Body of pancreas (tissue), 4 donors: Measurements from ENCODE around the gene LORICRIN. TPM values are rescaled to one million over a fixed set of nuclear protein-coding genes. Genes with fewer than 3 reads are reported as not detected.

Source experiments
- ATAC-seq: fragments of 150-250 bp; one replicate; pipeline ENCODE4 v1.9.1; 2016
- DNase-seq, 4 donors: peaks; one replicate each; pipeline ENCODE4 v3.0.0-alpha.2; 2019
- H3K27ac ChIP-seq, 4 donors: fragments of 200-600 bp; sonication (generic); 1 replicate in 3 of 4; 2 replicates in 1 of 4; pipeline versions ENCODE4 v1.5.1 to v1.6.1; 2016 to 2019; ENCODE audit warnings: mild to moderate bottlenecking in 1 of 4, mixed read lengths in 1 of 4, moderate library complexity in 1 of 4
- H3K27me3 ChIP-seq, 2 donors: fragments of 200-600 bp; sonication (generic); one replicate each; pipeline ENCODE4 v1.6.0; 2016; ENCODE audit warnings: mild to moderate bottlenecking in 1 of 2
- H3K36me3 ChIP-seq, 2 donors: fragments of 200-600 bp; sonication (generic); replicated peaks in 1 of 2; 2 replicates each; pipeline ENCODE4 v1.5.1; 2016; ENCODE audit warnings: low read depth in 2 of 2; ENCODE audit not compliant: insufficient read depth in 1 of 2
- H3K4me1 ChIP-seq: fragments of 200-600 bp; sonication (generic); one replicate; pipeline ENCODE4 v1.6.0; 2016
- H3K4me3 ChIP-seq, 2 donors: fragments of 200-600 bp; sonication (generic); 1 replicate in 1 of 2; 2 replicates in 1 of 2; pipeline ENCODE4 v1.5.1; 2016 to 2019
- H3K9me3 ChIP-seq, 3 donors: fragments of 200-600 bp; sonication (generic); 1 replicate in 2 of 3; 2 replicates in 1 of 3; pipeline ENCODE4 v1.5.1; 2016
- POLR2A ChIP-seq, 3 donors: fragments of 450-650 bp; IDR thresholded peaks; one replicate each; pipeline ENCODE4 v1.6.1; 2016; ENCODE audit warnings: antibody characterized with exemption in 3 of 3, mild to moderate bottlenecking in 2 of 3
- WGBS, 2 donors: methylation state at CpG; one replicate each; pipeline ENCODE4 v1.1.5; 2017; 5-methylcytosine and 5-hydroxymethylcytosine counted together
- intact Hi-C: fragments of 100-400 bp; cut with DNase I; formaldehyde crosslinking; loops from one replicate; pipeline ENCODE4 v1.15.1; 2023
- total RNA-seq, 2 donors: library from RNA; depleted of rRNA; stranded (reverse); fragments of >200 nt; gene quantifications; one replicate each; pipeline ENCODE4 v1.1.0, GENCODE V29; 2016
- TF ChIP-seq, protein P1 (sequence below), 7 experiments: fragments of 450-650 bp in 4 of 7; fragments of 200-600 bp in 3 of 7; sonication (generic) in 3 of 7; IDR thresholded peaks; one replicate each; pipeline ENCODE4 v1.5.1; 2016 to 2019; ENCODE audit warnings: antibody characterized with exemption in 7 of 7

Gene LORICRIN
- total RNA-seq, 2 donors from 2014 or later: not detected

DNA sequence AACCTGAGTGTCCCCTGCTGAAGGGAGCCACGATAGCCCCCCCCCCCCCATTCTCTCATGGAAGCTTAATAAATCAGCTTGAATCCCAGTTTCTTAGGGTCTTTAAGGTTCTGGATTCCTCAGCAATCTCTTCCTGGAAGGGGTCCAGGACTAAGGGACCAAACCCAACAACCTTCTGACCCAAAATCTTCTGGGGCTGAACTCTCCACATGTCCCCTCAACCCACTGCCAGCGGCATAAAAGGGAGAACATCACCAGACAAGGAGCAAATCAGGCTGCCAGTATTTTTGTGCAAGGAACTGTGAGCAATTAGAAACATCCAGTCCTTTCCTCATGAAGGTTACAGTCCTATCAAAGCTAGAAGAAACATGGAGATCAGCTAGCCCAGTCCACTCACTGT lies 12.7 kb upstream of the LORICRIN start:
- Histone ChIP-seq H3K4me1 (no peaks in the 10 kb centered on the region), H3K9me3 (no peaks in the 10 kb centered on the region), H3K27ac (no peak overlapping the region), H3K36me3 (no peaks in the 10 kb centered on the region), H3K27me3 (no peaks in the 10 kb centered on the region), H3K4me3 (no peak overlapping the region)
- 33 to 67% methylated on average over 2 of the region's 2 CpGs for WGBS, 2 donors
- DNase-seq (no peak), ATAC-seq (no peak)
- TF ChIP-seq POLR2A (IDR thresholded peaks at IDR 0.05): no peak
- TF ChIP-seq, protein P1, sequence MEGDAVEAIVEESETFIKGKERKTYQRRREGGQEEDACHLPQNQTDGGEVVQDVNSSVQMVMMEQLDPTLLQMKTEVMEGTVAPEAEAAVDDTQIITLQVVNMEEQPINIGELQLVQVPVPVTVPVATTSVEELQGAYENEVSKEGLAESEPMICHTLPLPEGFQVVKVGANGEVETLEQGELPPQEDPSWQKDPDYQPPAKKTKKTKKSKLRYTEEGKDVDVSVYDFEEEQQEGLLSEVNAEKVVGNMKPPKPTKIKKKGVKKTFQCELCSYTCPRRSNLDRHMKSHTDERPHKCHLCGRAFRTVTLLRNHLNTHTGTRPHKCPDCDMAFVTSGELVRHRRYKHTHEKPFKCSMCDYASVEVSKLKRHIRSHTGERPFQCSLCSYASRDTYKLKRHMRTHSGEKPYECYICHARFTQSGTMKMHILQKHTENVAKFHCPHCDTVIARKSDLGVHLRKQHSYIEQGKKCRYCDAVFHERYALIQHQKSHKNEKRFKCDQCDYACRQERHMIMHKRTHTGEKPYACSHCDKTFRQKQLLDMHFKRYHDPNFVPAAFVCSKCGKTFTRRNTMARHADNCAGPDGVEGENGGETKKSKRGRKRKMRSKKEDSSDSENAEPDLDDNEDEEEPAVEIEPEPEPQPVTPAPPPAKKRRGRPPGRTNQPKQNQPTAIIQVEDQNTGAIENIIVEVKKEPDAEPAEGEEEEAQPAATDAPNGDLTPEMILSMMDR (IDR thresholded peaks at IDR 0.05): no peak
- intact Hi-C loops: no loop called here

DNA sequence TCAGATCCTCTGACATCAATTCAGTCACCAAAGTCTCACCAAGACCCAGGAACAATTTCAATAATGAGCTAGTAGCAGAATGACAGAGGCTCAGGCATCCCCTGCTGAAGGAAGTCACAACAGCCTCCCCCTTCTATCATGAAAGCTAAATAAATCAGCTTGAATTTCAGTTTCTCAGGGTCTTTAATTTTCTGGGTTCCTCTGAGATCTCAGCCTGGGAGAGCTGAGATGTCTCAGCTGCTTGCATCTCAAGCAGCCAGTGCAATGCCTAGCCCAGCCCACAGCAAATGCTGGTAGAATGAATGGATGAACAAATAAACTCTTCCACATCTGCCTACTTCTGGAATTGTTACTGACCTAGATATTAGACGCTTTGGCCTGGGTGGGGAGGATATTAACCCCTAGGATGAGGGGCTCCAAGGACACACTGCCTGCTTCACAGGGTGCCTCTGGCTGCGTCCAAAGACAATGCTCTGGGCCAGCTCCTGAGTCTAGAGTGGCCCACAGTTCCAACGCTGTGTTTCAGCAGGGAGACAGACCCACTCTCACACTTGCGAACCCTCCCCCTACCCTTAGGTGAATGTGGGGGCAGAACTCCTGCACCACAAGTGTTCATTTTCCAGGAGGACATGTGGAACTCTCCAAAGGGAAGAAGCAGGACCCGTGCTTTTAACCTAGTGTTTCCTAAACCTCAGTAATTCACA lies 11.2 kb upstream of the LORICRIN start:
- TF ChIP-seq, protein P1 (IDR thresholded peaks at IDR 0.05): no peak
- TF ChIP-seq POLR2A (IDR thresholded peaks at IDR 0.05): no peak
- Histone ChIP-seq H3K9me3 (no peaks in the 10 kb centered on the region), H3K36me3 (no peaks in the 10 kb centered on the region), H3K27ac (no peak overlapping the region), H3K27me3 (no peaks in the 10 kb centered on the region), H3K4me3 (no peak overlapping the region), H3K4me1 (no peaks in the 10 kb centered on the region)
- intact Hi-C loops: no loop called here
- 55 to 56% methylated on average over 5 of the region's 5 CpGs for WGBS, 2 donors
- DNase-seq (no peak), ATAC-seq (no peak)

DNA sequence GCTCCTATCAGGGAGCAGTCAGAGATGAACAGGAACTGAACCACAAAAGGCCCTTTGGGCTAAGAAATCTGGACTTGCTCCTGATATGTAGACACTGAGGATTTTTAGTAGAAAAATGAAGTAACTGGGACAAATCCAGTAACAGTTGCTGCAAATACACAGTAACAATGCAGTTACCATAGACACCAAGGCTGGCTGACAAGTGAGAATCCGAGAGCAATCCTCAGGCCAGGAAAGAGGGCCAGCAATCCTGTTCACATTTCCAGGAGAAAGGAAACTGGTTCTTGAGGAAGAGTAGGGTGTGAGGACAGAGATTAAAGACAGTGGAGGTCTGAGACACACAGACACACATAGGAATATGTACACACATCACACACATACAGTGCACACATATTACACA lies 9.3 kb upstream of the LORICRIN start:
- TF ChIP-seq, protein P1 (IDR thresholded peaks at IDR 0.05): no peak
- TF ChIP-seq POLR2A (IDR thresholded peaks at IDR 0.05): no peak
- intact Hi-C loops: no loop called here
- H3K4me1 ChIP-seq: no peaks in the 10 kb centered on the region
- no peak overlapping the region for H3K27ac ChIP-seq
- ATAC-seq (no peak), DNase-seq (no peak)
- H3K9me3 ChIP-seq: no peaks in the 10 kb centered on the region
- H3K27me3 ChIP-seq: no peaks in the 10 kb centered on the region
- 48% methylated on average over 1 of the region's 1 CpG for WGBS, 2 donors
- no peaks in the 10 kb centered on the region for H3K36me3 ChIP-seq
- H3K4me3 ChIP-seq: no peak overlapping the region

DNA sequence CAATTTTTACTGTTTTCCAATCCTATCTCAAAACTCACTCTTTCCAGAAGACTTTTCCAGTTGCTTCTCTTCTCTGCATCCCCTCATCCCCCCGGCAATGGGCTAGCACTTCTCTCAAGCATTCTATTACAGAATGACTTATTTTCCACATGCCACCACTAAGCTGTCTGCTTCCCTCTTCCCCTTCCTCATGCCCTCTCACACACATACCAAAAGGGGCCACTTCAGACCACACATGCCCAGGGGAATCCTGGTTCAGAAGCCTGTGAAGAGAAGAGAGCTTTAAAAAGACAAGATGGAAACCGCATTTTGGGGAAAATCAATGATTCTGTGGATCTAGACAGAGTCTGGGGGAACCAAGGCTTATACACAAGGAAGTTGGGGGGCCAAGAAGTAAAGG lies 8.4 kb upstream of the LORICRIN start:
- no peak overlapping the region for H3K4me3 ChIP-seq
- intact Hi-C loops: no loop called here
- 69 to 71% methylated on average over 2 of the region's 2 CpGs for WGBS, 2 donors
- no peak overlapping the region for H3K27ac ChIP-seq
- DNase-seq (no peak), ATAC-seq (no peak)
- TF ChIP-seq, protein P1 (IDR thresholded peaks at IDR 0.05): no peak
- no peak for TF ChIP-seq POLR2A (IDR thresholded peaks at IDR 0.05)
- no peaks in the 10 kb centered on the region for H3K27me3 ChIP-seq
- H3K9me3 ChIP-seq: no peaks in the 10 kb centered on the region
- no peaks in the 10 kb centered on the region for H3K36me3 ChIP-seq
- H3K4me1 ChIP-seq: no peaks in the 10 kb centered on the region

DNA sequence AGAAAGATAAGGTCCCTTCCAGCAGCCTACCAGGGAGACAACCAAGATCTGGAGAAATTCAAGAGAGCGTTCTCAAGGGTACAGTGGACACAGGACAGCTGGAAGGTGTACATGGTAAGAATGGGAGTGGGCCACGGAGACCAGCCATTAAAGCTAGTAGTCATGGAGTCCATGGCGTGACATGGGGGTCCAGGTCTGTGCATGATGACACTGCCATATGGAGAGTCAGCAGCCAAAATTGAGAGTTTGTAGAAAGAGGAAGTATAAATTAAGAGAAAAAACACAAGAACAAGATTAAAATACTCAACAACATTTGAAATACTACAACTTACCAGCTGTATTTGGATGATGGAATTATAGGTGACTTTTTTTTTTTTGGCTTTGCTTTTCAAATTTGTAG lies 7.9 kb upstream of the LORICRIN start:
- DNase-seq (no peak), ATAC-seq (no peak)
- H3K4me3 ChIP-seq: no peak overlapping the region
- no peaks in the 10 kb centered on the region for H3K27me3 ChIP-seq
- WGBS, 2 donors: 73 to 78% methylated on average over 3 of the region's 3 CpGs
- H3K27ac ChIP-seq: no peak overlapping the region
- no peaks in the 10 kb centered on the region for H3K36me3 ChIP-seq
- no peak for TF ChIP-seq POLR2A (IDR thresholded peaks at IDR 0.05)
- TF ChIP-seq, protein P1 (IDR thresholded peaks at IDR 0.05): no peak
- intact Hi-C loops: no loop called here
- H3K9me3 ChIP-seq: no peaks in the 10 kb centered on the region
- no peaks in the 10 kb centered on the region for H3K4me1 ChIP-seq
